Suprapubic skin (tissue), 4 donors: ENCODE results near the gene STAG2. TPM values are rescaled to one million over a fixed set of nuclear protein-coding genes. Genes with fewer than 3 reads are reported as not detected.

Experiments
- DNase-seq, 2 donors: peaks; one replicate each; pipeline ENCODE4 v3.0.0-alpha.2; 2019; ENCODE audit warnings: low spot score in 2 of 2
- H3K27ac ChIP-seq: fragments of 200-600 bp; sonication (generic); one replicate; pipeline ENCODE4 v1.5.1; 2019
- H3K27me3 ChIP-seq: fragments of 200-600 bp; sonication (generic); one replicate; pipeline ENCODE4 v1.5.1; 2019
- H3K36me3 ChIP-seq: fragments of 200-600 bp; sonication (generic); one replicate; pipeline ENCODE4 v1.5.1; 2019
- H3K4me1 ChIP-seq: fragments of 200-600 bp; sonication (generic); one replicate; pipeline ENCODE4 v1.5.1; 2019
- H3K4me3 ChIP-seq: fragments of 200-600 bp; sonication (generic); one replicate; pipeline ENCODE4 v1.5.1; 2019; ENCODE audit warnings: mild to moderate bottlenecking
- H3K9me3 ChIP-seq: fragments of 200-600 bp; sonication (generic); one replicate; pipeline ENCODE4 v1.5.1; 2019
- EP300 ChIP-seq: sonication (generic); formaldehyde crosslinking; IDR thresholded peaks from one replicate; pipeline ENCODE4 v1.6.1; 2017; ENCODE audit warnings: antibody characterized with exemption
- POLR2A ChIP-seq, 2 donors: fragments of 450-650 bp; IDR thresholded peaks; one replicate each; pipeline ENCODE4 v1.6.1; 2017; ENCODE audit warnings: antibody characterized with exemption in 2 of 2, mild to moderate bottlenecking in 2 of 2, moderate library complexity in 2 of 2
- POLR2AphosphoS5 ChIP-seq, 3 donors: sonication (generic); formaldehyde crosslinking; IDR thresholded peaks; one replicate each; pipeline ENCODE4 v1.6.1; 2017; ENCODE audit warnings: antibody characterized with exemption in 3 of 3
- WGBS: methylation state at CpG from one replicate; pipeline ENCODE4 v1.1.5; 2018; 5-methylcytosine and 5-hydroxymethylcytosine counted together
- total RNA-seq, 4 donors: library from RNA; depleted of rRNA; stranded (reverse); fragments of >200 nt; gene quantifications; one replicate each; pipeline ENCODE4 v1.1.0, GENCODE V29; 2016
- TF ChIP-seq, protein P1 (sequence below), 2 donors: fragments of 200-600 bp in 1 of 2; fragments of 450-650 bp in 1 of 2; sonication (generic) in 1 of 2; IDR thresholded peaks; one replicate each; pipeline ENCODE4 v1.5.1; 2016 to 2019; ENCODE audit warnings: antibody characterized with exemption in 2 of 2, mild to moderate bottlenecking in 1 of 2, moderate library complexity in 1 of 2

Gene STAG2
- total RNA-seq, 4 donors from 2014 or later: 40.0 to 68.2 (median 59.0) TPM

DNA sequence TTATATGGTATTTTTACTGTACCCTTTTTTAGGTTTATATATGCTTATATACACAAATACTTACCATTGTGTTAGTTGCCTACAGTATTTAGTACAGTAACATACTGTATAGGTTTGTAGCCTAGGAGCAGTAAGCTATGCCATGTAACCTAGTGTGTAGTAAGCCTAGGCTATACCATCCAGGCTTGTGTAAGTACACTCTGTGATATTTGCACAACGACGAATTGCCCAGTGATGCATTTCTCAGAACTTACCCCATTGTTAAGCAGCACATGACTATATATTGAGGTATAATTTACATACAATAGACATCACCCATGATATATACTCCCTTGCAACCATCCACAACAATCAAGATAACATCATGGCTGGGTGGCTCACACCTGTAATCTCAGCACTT is 40.1 kb downstream of the STAG2 start:
- Histone ChIP-seq H3K9me3 (no peaks in the 10 kb centered on the region), H3K4me1 (no peaks in the 10 kb centered on the region), H3K27ac (no peak overlapping the region), H3K27me3 (no peaks in the 10 kb centered on the region), H3K4me3 (no peak overlapping the region), H3K36me3 (no peaks in the 10 kb centered on the region)
- DNase-seq: no peak
- TF ChIP-seq POLR2A (IDR thresholded peaks at IDR 0.05) (no peak), POLR2AphosphoS5 (IDR thresholded peaks at IDR 0.05) (no peak), EP300 (no peak)
- TF ChIP-seq, protein P1, sequence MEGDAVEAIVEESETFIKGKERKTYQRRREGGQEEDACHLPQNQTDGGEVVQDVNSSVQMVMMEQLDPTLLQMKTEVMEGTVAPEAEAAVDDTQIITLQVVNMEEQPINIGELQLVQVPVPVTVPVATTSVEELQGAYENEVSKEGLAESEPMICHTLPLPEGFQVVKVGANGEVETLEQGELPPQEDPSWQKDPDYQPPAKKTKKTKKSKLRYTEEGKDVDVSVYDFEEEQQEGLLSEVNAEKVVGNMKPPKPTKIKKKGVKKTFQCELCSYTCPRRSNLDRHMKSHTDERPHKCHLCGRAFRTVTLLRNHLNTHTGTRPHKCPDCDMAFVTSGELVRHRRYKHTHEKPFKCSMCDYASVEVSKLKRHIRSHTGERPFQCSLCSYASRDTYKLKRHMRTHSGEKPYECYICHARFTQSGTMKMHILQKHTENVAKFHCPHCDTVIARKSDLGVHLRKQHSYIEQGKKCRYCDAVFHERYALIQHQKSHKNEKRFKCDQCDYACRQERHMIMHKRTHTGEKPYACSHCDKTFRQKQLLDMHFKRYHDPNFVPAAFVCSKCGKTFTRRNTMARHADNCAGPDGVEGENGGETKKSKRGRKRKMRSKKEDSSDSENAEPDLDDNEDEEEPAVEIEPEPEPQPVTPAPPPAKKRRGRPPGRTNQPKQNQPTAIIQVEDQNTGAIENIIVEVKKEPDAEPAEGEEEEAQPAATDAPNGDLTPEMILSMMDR (IDR thresholded peaks at IDR 0.05): no peak
- WGBS: 97% methylated on average over 2 of the region's 2 CpGs

DNA sequence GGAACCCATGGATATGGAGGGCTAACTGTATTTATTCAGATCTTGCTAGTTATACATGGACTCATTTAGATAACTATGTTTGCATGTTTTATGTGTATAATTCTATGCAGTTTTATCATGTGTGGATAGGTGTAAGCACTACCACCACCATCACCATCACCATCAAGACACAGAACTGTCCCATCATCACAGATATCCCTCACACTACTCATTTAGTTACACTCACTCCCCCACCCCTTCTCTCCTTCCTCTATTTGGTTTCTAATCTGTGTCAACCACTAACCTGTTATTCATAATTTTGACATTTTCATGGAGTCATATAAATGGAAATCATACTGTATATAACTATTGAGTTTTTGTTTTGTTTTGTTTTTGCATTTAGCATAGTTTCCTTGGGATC is 43.7 kb downstream of the STAG2 start:
- Histone ChIP-seq H3K36me3 (no peaks in the 10 kb centered on the region), H3K27me3 (no peaks in the 10 kb centered on the region), H3K27ac (no peak overlapping the region), H3K4me1 (no peaks in the 10 kb centered on the region), H3K9me3 (no peaks in the 10 kb centered on the region), H3K4me3 (no peak overlapping the region)
- TF ChIP-seq EP300 (no peak), POLR2AphosphoS5 (IDR thresholded peaks at IDR 0.05) (no peak), POLR2A (IDR thresholded peaks at IDR 0.05) (no peak)
- TF ChIP-seq, protein P1 (IDR thresholded peaks at IDR 0.05): no peak
- DNase-seq: no peak

DNA sequence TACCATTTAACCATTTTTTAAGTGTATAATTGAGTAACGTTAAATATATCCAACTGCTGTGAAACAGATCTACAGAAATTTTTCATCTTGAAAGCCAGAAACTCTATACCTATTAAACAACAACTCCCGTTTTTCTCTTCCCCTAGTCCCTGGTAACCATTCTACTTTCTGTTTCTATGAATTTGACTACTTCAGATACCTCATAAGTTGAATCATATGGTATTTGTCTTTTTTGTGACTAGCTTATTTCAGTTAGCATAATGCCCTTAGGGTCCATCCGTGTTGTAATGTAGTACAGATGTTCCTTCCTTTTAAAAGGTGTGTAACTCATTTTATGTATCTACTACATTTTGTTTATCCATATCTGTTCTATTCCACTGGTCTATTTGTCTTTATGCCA is 48.7 kb downstream of the STAG2 start:
- DNase-seq: no peak
- Histone ChIP-seq H3K27me3 (no peaks in the 10 kb centered on the region), H3K4me3 (no peak overlapping the region), H3K9me3 (no peaks in the 10 kb centered on the region), H3K4me1 (no peaks in the 10 kb centered on the region), H3K36me3 (no peaks in the 10 kb centered on the region), H3K27ac (no peak overlapping the region)
- 67% methylated on average over 3 of the region's 3 CpGs for WGBS
- TF ChIP-seq EP300 (no peak), POLR2A (IDR thresholded peaks at IDR 0.05) (no peak), POLR2AphosphoS5 (IDR thresholded peaks at IDR 0.05) (no peak)
- TF ChIP-seq, protein P1 (IDR thresholded peaks at IDR 0.05): no peak

DNA sequence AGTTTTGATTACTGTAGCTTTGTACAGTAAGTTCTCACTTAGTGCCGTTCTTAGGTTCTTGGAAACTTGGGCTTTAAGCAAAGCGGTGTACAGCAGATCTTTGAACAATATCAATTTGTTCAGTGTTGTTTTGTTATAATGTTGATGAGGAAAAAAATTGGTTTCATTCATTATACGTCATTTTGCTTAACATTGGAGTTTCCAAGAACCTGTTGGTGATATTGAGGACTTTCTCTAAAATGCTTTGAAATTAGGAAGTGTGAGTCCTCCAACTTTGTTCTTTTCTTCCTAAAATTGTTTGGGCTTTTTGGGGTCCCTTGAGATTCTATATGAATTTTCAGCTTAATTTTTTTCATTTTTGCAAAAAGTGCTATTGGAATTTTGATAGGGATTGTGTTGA is 49.1 kb downstream of the STAG2 start:
- TF ChIP-seq EP300: no peak
- 88% methylated on average over 3 of the region's 3 CpGs for WGBS

DNA sequence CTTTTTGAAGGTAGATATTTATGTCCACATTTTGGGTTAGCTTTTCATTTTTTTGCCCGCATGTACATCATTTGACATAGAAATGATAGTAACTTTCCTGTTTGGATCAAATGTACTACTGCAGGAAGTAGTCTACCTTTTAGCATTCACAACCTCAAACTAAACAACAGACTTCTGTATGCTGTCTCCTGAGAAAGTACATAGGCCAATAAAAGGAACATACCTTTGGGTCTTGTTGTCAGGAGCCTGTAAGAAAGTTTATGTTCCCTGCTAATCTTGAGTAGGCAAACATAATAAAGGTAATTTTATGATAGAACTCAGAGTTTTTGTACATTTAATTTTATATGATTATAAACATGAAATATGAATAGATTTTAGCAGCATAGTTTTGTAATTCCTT is 54.2 kb downstream of the STAG2 start:
- TF ChIP-seq, protein P1 (IDR thresholded peaks at IDR 0.05): no peak
- TF ChIP-seq POLR2AphosphoS5 (IDR thresholded peaks at IDR 0.05) (no peak), POLR2A (IDR thresholded peaks at IDR 0.05) (no peak), EP300 (no peak)
- no peak overlapping the region for H3K27ac ChIP-seq
- H3K4me3 ChIP-seq: no peak overlapping the region
- no peak for DNase-seq
- no peaks in the 10 kb centered on the region for H3K36me3 ChIP-seq
- no peaks in the 10 kb centered on the region for H3K9me3 ChIP-seq
- no peaks in the 10 kb centered on the region for H3K4me1 ChIP-seq
- no peaks in the 10 kb centered on the region for H3K27me3 ChIP-seq
- WGBS: 84% methylated on average over 1 of the region's 1 CpG

More for the DNA sequence above, 49.1 kb downstream of the STAG2 start:
- no peak overlapping the region for H3K27ac ChIP-seq
- H3K27me3 ChIP-seq: no peaks in the 10 kb centered on the region
- no peak overlapping the region for H3K4me3 ChIP-seq
- no peaks in the 10 kb centered on the region for H3K36me3 ChIP-seq
- H3K4me1 ChIP-seq: no peaks in the 10 kb centered on the region
- no peaks in the 10 kb centered on the region for H3K9me3 ChIP-seq
- no peak for DNase-seq

DNA sequence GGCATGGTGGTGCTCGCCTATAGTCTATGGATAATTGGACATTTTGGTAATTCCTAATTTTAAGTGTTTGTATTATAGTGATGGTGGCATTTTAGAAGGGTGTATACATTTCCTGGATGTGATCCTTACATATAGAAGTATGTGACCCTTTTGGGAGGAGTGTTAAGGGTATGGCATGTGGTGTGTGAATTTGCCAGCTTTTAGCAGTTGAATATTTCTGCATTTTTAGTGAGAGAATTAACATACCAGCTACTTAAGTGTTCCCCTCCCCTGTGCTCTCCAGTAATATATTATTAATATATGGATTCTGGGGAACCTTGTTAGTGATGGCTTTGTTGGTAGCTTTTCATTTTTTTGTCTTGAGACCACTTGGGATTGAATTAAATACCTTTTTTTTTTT is 55.3 kb downstream of the STAG2 start:
- Histone ChIP-seq H3K27ac (no peak overlapping the region), H3K27me3 (no peaks in the 10 kb centered on the region), H3K4me1 (no peaks in the 10 kb centered on the region), H3K9me3 (no peaks in the 10 kb centered on the region), H3K4me3 (no peak overlapping the region), H3K36me3 (no peaks in the 10 kb centered on the region)
- TF ChIP-seq POLR2AphosphoS5 (IDR thresholded peaks at IDR 0.05): no peak
- DNase-seq: no peak
- WGBS: 94% methylated on average over 1 of the region's 1 CpG
